GM19372 (cell line): ENCODE data around the gene SLC12A3.

Experiments used
- ATAC-seq: cut with Tn5 transposase; IDR thresholded peaks from one replicate; pipeline ENCODE4 v1.9.1; 2021; ENCODE audit warnings: mild to moderate bottlenecking, low read depth, moderate library complexity; ENCODE audit not compliant: unreplicated experiment

Gene SLC12A3

GRCh38 chr16:56938664-56939513, 73.9 kb downstream of the SLC12A3 start:
- no peak for ATAC-seq

DNA sequence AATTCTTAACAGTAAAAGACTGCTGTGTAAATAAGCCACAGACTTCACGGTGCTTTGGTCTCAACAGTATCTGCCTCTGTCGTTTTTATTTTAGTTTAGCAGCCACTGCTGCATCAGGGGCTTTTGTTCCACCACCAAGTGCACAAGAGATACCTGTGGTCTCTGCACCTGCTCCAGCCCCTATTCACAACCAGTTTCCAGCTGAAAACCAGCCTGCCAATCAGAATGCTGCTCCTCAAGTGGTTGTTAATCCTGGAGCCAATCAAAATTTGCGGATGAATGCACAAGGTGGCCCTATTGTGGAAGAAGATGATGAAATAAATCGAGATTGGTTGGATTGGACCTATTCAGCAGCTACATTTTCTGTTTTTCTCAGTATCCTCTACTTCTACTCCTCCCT, 74.8 kb downstream of the SLC12A3 start:
- ATAC-seq: no peak

- no peak for ATAC-seq
These were observed 76.1 kb downstream of the SLC12A3 start for GRCh38 chr16:56941092-56941491.

DNA sequence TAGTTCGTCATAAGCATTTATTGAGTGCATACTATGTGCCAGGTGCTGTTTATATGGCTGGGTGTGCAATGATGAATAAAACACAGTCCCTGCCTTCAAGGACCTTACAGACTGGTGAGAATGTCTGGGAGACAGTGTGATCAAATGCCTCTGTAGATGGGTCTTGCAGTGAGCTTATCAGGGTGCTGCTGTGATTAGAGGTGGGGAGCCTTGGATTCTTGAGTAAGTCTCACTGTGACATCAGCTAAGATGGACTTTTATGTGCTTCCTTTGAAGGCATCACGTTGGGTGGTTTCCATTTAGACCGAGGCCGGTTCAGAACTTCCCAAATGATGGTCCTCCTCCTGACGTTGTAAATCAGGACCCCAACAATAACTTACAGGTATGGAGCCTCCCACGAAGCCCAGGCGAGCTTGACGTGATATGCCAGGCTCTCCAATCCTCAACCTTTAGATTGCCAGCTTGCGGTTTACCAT, 76.9 kb downstream of the SLC12A3 start:
- no peak for ATAC-seq

- ATAC-seq: no peak
These were observed 78.9 kb downstream of the SLC12A3 start for GRCh38 chr16:56943761-56944375.

- no peak for ATAC-seq
These were observed 80.2 kb downstream of the SLC12A3 start for GRCh38 chr16:56944954-56945839.

GRCh38 chr16:56945847-56946527, 81.0 kb downstream of the SLC12A3 start:
- ATAC-seq: no peak

GRCh38 chr16:56946767-56947603, 82.0 kb downstream of the SLC12A3 start:
- no peak for ATAC-seq

DNA sequence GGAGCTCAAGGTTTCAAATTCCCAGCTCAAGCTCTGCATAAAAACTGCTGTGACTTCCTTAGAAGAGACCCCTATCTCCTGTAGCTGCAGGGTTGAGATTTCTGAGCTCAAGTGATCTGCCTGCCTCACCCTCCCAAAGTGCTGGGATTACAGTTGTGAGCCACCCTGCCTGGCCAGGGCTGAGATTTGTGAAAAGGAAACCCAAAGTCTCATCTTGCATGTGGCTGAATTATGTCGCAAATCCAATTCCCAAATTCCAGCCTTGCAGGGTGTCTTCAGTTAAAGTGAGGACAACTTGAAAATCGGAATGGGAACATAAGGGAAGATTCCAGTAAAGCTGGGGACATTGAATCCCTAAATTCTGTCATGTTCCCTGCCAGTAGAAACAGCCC, 82.6 kb downstream of the SLC12A3 start:
- no peak for ATAC-seq

- no peak for ATAC-seq
These were observed 83.2 kb downstream of the SLC12A3 start for GRCh38 chr16:56948234-56948633.

DNA sequence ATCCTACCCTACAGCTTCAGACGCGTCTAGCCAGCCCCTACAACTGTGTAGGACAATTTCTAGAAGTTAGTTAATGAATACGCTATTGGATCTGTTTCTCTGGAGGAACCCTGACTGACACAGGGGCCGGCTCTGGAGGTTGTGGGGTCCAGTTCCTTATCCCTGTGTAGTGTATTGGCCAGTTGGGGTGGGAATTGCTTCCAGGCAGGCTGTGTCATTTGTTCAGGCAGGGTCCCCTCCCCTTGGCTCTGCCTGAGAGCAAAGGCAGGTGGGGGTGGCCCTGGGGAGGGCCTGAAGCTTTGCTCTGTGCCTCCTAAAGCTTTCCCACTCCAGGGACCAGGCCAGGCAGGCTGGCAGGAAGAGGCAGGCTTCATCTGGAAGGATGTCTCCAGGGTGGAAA, 85.0 kb downstream of the SLC12A3 start:
- ATAC-seq: no peak

DNA sequence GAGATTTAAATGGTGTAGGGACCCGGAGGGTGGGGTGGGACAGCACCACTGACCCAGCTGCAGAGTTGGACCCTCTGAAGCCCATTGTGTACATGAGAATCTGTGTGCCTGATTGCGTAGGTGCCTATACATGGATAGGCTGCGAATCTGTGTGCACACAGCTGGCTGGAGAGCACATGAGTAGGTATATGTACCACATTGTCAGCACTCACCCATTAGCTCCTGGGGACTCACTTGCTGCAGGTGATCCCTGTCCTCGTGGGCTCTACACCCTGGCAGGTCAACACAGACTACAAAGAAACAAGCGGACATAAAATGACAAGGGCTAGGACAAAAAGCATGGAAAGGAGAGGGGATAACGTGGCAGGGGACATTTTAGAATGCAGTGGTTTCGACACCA, 85.4 kb downstream of the SLC12A3 start:
- ATAC-seq: no peak

GRCh38 chr16:56950881-56951771, 86.1 kb downstream of the SLC12A3 start:
- ATAC-seq: peak; percentile 61

- ATAC-seq: no peak
These were observed 88.0 kb downstream of the SLC12A3 start for GRCh38 chr16:56953006-56953405.

DNA sequence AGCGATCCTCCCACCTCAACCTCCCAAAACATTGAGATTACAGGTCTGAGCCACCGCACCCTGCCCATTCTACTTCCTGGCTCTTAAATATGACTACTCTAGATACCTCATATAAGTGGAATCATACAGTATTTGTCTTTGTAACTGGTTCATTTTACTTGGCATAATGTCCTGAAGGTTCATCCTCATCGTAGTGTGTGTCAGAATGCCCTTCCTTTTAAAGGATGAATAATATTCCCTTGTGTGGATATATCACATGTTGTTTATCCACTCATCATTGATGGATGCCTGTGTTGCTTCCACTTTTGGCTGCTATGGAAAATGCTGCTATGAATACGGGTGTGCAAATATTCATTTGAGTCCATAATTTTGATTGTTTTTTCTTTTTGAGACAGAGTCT, 91.1 kb downstream of the SLC12A3 start:
- no peak for ATAC-seq

- ATAC-seq: no peak
These were observed 91.7 kb downstream of the SLC12A3 start for GRCh38 chr16:56956756-56957155.

DNA sequence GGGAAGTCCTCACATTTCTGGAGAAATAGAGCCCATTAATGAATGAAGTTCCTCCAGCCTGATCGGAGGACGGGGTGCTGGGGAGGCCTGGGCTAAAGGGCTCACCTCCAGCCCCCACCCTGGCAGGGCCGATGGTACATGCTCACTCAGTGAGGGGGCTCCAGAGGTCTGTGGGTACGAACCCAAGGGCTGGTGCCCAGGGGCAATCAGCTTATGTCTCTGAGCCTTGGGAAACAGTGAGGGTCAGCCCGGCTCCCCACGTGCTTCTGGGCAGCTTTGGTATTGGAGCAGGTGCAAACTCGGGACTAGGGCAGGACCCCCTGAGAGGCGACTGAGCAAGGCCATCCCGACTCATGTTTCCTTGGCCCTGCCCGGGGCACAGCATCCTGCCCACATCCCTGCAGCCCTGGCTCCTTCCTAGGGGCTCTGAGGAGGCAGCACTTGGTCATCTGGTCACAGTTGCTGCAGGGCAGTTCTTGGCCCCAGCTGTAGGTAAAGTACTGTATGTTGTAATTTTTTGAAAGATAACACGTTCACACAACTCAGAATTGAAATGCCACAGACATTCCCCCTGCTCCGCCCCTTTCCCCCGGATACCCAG, 95.8 kb downstream of the SLC12A3 start:
- no peak for ATAC-seq

GRCh38 chr16:56961386-56961785, 96.4 kb downstream of the SLC12A3 start:
- ATAC-seq: no peak
